WERI-Rb-1 (cell line): ENCODE measurements around the gene TNNC1.

Source experiments
- DNase-seq: peaks from one replicate; pipeline ENCODE4 v3.0.0-alpha.2; 2020
- H3K27ac ChIP-seq: fragments of 250-450 bp; sonication (Bioruptor Pico); 2 replicates; pipeline ENCODE4 v1.5.1; 2020; ENCODE audit warnings: mild to moderate bottlenecking, moderate library complexity
- H3K27me3 ChIP-seq: fragments of 250-450 bp; sonication (Bioruptor Pico); 2 replicates; pipeline ENCODE4 v1.5.1; 2021; ENCODE audit warnings: mild to moderate bottlenecking, low read depth, moderate library complexity; ENCODE audit not compliant: insufficient read depth, severe bottlenecking
- H3K36me3 ChIP-seq: fragments of 250-450 bp; sonication (Bioruptor Pico); 2 replicates; pipeline ENCODE4 v1.5.1; 2020; ENCODE audit warnings: mild to moderate bottlenecking, moderate library complexity
- H3K4me3 ChIP-seq: 2 replicates; pipeline ENCODE4 v1.5.1; 2011; ENCODE audit warnings: low read depth, mild to moderate bottlenecking, control low read depth, low read length
- H3K9me3 ChIP-seq: fragments of 250-450 bp; sonication (Bioruptor Pico); 2 replicates; pipeline ENCODE4 v1.5.1; 2021; ENCODE audit warnings: mild to moderate bottlenecking, moderate library complexity; ENCODE audit not compliant: severe bottlenecking
- TF ChIP-seq, protein P1 (sequence below): IDR thresholded peaks from 2 replicates; pipeline ENCODE4 v1.5.1; 2011; ENCODE audit warnings: low read depth, mild to moderate bottlenecking, control low read depth, inconsistent platforms, low read length

Gene TNNC1

DNA sequence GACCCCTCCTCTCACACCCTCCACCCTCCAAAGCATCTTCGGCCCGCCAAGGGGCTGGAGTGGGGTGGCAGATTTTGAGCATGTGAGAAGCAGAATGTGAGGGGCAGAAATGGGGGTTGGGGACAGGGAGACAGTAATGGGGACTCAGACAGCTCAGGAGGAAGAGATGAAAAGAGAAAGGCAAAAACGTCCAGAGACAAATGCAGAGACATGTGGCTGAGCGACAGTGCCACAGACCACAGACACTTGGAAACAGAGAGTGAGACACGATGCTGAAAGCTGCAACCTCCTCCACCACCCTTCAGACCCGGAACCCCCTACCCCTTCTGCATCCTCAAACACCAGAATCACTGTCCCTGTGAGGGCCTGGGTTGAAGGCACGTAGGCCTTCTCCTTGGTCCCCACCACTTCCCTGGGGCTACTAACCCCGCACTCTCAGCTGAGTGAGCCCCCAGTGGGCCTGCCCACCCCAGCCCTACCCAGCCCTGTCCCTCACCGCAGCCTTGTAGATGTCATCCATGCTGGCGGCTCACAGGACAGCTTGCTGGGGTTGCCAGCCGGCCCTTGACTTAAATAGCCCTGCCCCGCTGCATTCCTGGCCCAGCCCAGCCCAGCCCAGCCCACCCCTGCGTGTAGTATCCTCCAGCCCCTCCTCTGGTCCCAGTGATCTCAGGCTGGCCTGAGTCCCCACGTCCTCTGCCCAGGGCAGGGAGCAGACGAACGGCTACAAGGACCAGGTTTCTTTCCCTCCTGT lies at the start of gene TNNC1:
TSS of gene TNNC1 (minus strand) at position 546 of the 754 bp plus-strand sequence. CDS start at position 520, 26 bp downstream.
- H3K4me3 ChIP-seq, result no peak within 1 kb of the TSS; the same call in 1 of the 2 replicates
- no peaks in the 10 kb centered on the region for H3K9me3 ChIP-seq
- peak within 1 kb of the TSS; percentile 94 for H3K27ac ChIP-seq
- H3K27me3 ChIP-seq, result no peaks in the 10 kb centered on the region
- peak; percentile 43 for DNase-seq
- H3K36me3 ChIP-seq, result peaks cover 23% of the 10 kb centered on the region
- TF ChIP-seq, protein P1, sequence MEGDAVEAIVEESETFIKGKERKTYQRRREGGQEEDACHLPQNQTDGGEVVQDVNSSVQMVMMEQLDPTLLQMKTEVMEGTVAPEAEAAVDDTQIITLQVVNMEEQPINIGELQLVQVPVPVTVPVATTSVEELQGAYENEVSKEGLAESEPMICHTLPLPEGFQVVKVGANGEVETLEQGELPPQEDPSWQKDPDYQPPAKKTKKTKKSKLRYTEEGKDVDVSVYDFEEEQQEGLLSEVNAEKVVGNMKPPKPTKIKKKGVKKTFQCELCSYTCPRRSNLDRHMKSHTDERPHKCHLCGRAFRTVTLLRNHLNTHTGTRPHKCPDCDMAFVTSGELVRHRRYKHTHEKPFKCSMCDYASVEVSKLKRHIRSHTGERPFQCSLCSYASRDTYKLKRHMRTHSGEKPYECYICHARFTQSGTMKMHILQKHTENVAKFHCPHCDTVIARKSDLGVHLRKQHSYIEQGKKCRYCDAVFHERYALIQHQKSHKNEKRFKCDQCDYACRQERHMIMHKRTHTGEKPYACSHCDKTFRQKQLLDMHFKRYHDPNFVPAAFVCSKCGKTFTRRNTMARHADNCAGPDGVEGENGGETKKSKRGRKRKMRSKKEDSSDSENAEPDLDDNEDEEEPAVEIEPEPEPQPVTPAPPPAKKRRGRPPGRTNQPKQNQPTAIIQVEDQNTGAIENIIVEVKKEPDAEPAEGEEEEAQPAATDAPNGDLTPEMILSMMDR, result no peak

DNA sequence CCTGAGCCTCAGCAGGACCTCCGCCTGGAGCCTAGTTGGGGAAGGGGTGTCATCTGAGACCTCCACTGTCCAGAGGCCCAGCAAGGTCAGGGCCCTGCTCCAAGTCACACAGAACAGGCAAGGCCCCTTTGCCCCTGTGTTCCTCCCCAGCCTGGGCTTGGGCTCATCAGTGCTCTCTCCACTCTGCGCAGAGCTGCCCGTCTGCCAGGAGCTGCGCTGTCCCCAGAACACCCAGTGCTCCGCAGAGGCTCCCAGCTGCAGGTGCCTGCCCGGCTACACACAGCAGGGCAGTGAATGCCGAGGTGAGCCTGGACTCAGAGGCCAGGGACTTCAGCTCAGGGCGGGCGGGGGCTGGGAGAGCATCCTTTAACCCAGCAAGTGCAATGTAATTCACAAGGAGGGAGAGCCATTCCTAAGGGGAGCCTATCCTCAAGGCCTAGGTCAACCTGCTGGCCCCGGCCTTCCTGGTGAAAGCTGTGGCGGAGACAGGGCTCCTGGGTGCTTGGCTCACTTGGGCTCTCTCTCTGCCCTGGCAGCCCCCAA lies 49.0 kb upstream of the TNNC1 start:
- no peaks in the 10 kb centered on the region for H3K9me3 ChIP-seq
- TF ChIP-seq, protein P1, result no peak
- H3K27me3 ChIP-seq, result no peaks in the 10 kb centered on the region
- H3K27ac ChIP-seq, result no peak overlapping the region
- DNase-seq, result no peak
- H3K4me3 ChIP-seq, result no peak overlapping the region
- no peaks in the 10 kb centered on the region for H3K36me3 ChIP-seq

DNA sequence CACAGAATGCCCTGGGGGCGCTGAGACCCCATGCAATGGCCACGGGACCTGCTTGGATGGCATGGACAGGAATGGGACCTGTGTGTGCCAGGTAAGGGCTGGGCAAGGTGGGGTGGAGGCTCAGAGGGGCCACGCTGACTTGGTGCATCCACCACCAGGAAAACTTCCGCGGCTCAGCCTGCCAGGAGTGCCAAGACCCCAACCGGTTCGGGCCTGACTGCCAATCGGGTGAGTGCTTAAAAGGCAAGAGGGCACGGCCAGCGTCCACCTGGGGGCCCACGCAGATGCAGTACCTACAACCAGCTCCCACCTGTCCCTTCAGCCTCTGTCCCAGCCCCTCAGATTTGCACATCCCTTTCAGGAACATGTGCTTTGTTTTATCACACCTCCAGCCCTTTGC lies 48.2 kb upstream of the TNNC1 start:
- no peaks in the 10 kb centered on the region for H3K27me3 ChIP-seq
- H3K27ac ChIP-seq, result no peak overlapping the region
- no peak overlapping the region for H3K4me3 ChIP-seq
- H3K9me3 ChIP-seq, result no peaks in the 10 kb centered on the region
- no peaks in the 10 kb centered on the region for H3K36me3 ChIP-seq
- DNase-seq, result no peak
- TF ChIP-seq, protein P1, result no peak

DNA sequence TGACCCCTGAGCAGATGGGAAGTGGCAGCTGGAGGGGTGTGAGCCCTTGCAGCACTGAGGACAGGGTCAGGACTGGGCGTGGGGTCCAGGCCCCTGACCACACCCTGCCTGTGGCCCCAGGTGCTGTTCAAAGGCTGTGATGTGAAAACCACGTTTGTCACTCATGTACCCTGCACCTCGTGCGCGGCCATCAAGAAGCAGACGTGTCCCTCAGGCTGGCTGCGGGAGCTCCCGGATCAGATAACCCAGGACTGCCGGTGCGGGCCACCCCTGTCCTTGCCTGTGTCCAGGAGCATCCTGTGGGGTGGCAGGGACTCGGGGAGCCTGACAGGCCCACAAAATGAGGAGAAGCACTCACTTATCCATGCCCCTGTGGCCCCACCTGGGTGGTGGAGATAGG lies 47.2 kb upstream of the TNNC1 start:
- H3K27ac ChIP-seq, result no peak overlapping the region

DNA sequence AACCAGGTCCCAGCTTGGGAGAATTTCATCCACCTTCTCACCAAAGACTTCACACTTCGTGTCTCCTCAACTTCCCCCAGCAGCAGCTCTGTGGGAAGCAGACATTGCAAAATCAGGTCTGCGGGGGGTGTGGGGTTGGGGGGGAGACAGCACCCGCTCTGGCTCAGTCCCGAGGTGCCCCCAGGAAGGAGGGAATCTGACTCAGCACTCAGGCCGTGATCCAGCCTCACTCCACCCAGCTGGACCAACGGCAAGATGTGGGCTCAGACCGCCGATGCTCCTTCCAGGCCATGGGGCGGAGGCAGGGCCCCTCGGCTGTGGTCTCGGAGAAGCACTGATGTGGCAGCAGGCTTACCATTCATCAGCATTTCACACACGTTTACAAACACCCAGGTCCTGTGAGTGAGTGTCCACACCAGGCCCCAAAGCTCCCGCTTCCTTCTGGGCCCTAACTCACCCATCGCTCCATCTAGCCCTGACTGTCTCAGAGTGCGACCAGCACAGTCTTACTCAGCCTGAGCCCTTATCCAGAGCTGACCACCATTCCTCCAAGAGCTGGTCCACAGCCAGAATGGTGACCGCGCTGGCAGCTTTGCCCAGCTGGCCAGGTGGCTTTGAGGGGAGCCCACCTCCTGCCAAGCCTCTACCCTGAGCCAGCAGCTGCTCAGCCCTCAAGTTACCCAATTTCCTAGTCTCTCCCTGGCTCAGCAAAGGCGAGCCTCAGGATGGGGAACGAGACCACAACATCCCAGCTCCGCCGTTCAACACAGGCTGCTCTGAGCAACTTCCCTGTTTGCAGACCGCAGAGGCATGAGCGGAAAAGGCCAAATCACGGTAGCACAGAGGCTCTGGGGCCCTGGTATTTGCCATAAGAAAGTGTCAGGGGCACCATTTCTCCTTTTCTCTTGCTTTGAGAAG lies 44.6 kb upstream of the TNNC1 start:
- Histone ChIP-seq H3K27ac (no peak overlapping the region), H3K36me3 (0 out of 2 replicates have a peak, but pooled peaks cover 4% of the 10 kb centered on the region)
- TF ChIP-seq, protein P1, result no peak

More for the DNA sequence above, 47.2 kb upstream of the TNNC1 start:
- Histone ChIP-seq H3K36me3 (no peaks in the 10 kb centered on the region), H3K4me3 (no peak overlapping the region), H3K27me3 (no peaks in the 10 kb centered on the region), H3K9me3 (no peaks in the 10 kb centered on the region)
- no peak for DNase-seq
- TF ChIP-seq, protein P1, result no peak

More for the DNA sequence above, 44.6 kb upstream of the TNNC1 start:
- no peak for DNase-seq
- Histone ChIP-seq H3K9me3 (no peaks in the 10 kb centered on the region), H3K4me3 (no peak overlapping the region), H3K27me3 (no peaks in the 10 kb centered on the region)
